A549 (cell line): ENCODE data around the gene CAMK4. TPM values are rescaled to one million over a fixed set of nuclear protein-coding genes. Genes with fewer than 3 reads are reported as not detected.

Experiments
- ATAC-seq, 2 experiments: fragments of 200-7000 bp in 1 of 2; fragments of >200 bp in 1 of 2; cut with Nextera tagmentation in 1 of 2; cut with Tn5 transposase in 1 of 2; 3 replicates each; pipeline versions ENCODE4 v1.8.0 to v1.9.1; 2018 to 2020; ENCODE audit warnings: mild to moderate bottlenecking in 1 of 2, moderate library complexity in 1 of 2
- CTCF ChIA-PET: fragments of 300-600 bp; sonication (Branson Sonifier 250); formaldehyde crosslinking; extraction: SDS; loops from one replicate; lab custom pipeline; 2021; ENCODE audit warnings: antibody characterized with exemption, inconsistent platforms; lab: Yijun Ruan, JAX
- POLR2A ChIA-PET: fragments of 350-600 bp; formaldehyde crosslinking; extraction: SDS; loops from one replicate; lab custom pipeline; 2021; ENCODE audit warnings: antibody characterized with exemption, inconsistent platforms; lab: Yijun Ruan, JAX
- DNase-seq, 2 experiments: peaks; one replicate each; pipeline versions ENCODE4 v3.0.0 to v3.0.0-alpha.2; 2011 to 2016; ENCODE audit warnings: low read depth in 1 of 2, low spot score in 1 of 2
- FAIRE-seq: peaks from 2 replicates; lab custom pipeline; 2011; peaks lifted over from hg19 to GRCh38; lab: Jason Lieb, UNC
- H3K27ac ChIP-seq, 2 experiments: fragments of >200 bp; sonication (Bioruptor Twin); formaldehyde crosslinking; 3 replicates each; pipeline ENCODE4 v1.5.1; 2016 to 2017
- H3K4me1 ChIP-seq: fragments of >200 bp; sonication (Bioruptor Twin); formaldehyde crosslinking; 3 replicates; pipeline ENCODE4 v1.6.1; 2016
- H3K4me2 ChIP-seq: fragments of >200 bp; sonication (Bioruptor Twin); formaldehyde crosslinking; 3 replicates; pipeline ENCODE4 v1.6.1; 2016
- H3K4me3 ChIP-seq: fragments of >200 bp; sonication (Bioruptor Twin); formaldehyde crosslinking; 3 replicates; pipeline ENCODE4 v1.5.1; 2016
- H3K9me3 ChIP-seq: fragments of >200 bp; sonication (Bioruptor Twin); formaldehyde crosslinking; 3 replicates; pipeline ENCODE4 v1.6.1; 2016
- BHLHE40 ChIP-seq: IDR thresholded peaks from 2 replicates; pipeline ENCODE4 v1.6.1; 2012; ENCODE audit warnings: low read depth, low read length, inconsistent platforms
- CBX2 ChIP-seq: fragments of 200-600 bp; sonication (generic); IDR thresholded peaks from 2 replicates; pipeline ENCODE4 v1.6.1; 2016; ENCODE audit warnings: low read depth, mild to moderate bottlenecking, borderline replicate concordance
- CBX8 ChIP-seq: fragments of 200-600 bp; sonication (generic); IDR thresholded peaks from 2 replicates; pipeline ENCODE4 v1.6.1; 2016
- CHD2 ChIP-seq: fragments of 150-350 bp; IDR thresholded peaks from 2 replicates; pipeline ENCODE4 v1.6.1; 2014; ENCODE audit warnings: low read length; ENCODE audit not compliant: partially characterized antibody
- CHD4 ChIP-seq: fragments of 200-600 bp; sonication (generic); IDR thresholded peaks from 2 replicates; pipeline ENCODE4 v1.6.1; 2016; ENCODE audit warnings: antibody characterized with exemption, mild to moderate bottlenecking, borderline replicate concordance
- FOXS1 ChIP-seq: fragments of 250-450 bp; sonication (Bioruptor Pico); IDR thresholded peaks from 2 replicates; pipeline ENCODE4 v1.5.0; 2020; ENCODE audit warnings: mild to moderate bottlenecking, moderate library complexity
- HOXA7 ChIP-seq: fragments of 250-450 bp; sonication (Bioruptor Pico); IDR thresholded peaks from 2 replicates; pipeline ENCODE4 v1.5.0; 2020; ENCODE audit warnings: mild to moderate bottlenecking, moderate library complexity
- JUN ChIP-seq, 2 experiments: fragments of >200 bp; sonication (Bioruptor Twin); formaldehyde crosslinking; IDR thresholded peaks; 2 replicates in 1 of 2; 3 replicates in 1 of 2; pipeline ENCODE4 v1.6.1; 2016 to 2017
- JUNB ChIP-seq: fragments of >200 bp; sonication (Bioruptor Twin); formaldehyde crosslinking; IDR thresholded peaks from 2 replicates; pipeline ENCODE4 v1.6.1; 2016
- KDM1A ChIP-seq: fragments of 200-600 bp; sonication (generic); IDR thresholded peaks from 2 replicates; pipeline ENCODE4 v1.6.1; 2016; ENCODE audit warnings: low read depth, mild to moderate bottlenecking
- MAFK ChIP-seq: fragments of 450-650 bp; IDR thresholded peaks from 2 replicates; pipeline ENCODE4 v1.6.1; 2014; ENCODE audit not compliant: partially characterized antibody
- NFE2L2 ChIP-seq: fragments of 150-350 bp; conservative IDR thresholded peaks from 2 replicates; pipeline ENCODE4 v1.6.1; 2014; ENCODE audit warnings: low read length
- NPAS2 ChIP-seq: fragments of 250-450 bp; sonication (Bioruptor Pico); IDR thresholded peaks from 2 replicates; pipeline ENCODE4 v1.8.0; 2022; ENCODE audit warnings: mild to moderate bottlenecking, moderate library complexity, borderline replicate concordance
- PHF8 ChIP-seq: fragments of 200-600 bp; sonication (generic); IDR thresholded peaks from 2 replicates; pipeline ENCODE4 v1.6.1; 2016; ENCODE audit warnings: low read depth, mild to moderate bottlenecking, antibody characterized with exemption, moderate library complexity, borderline replicate concordance
- RAD21 ChIP-seq, 2 experiments: fragments of >200 bp in 1 of 2; sonication (Bioruptor Twin) in 1 of 2; formaldehyde crosslinking in 1 of 2; IDR thresholded peaks in 1 of 2; conservative IDR thresholded peaks in 1 of 2; 2 replicates in 1 of 2; 3 replicates in 1 of 2; pipeline ENCODE4 v1.6.1; 2012 to 2018; ENCODE audit warnings: inconsistent platforms in 1 of 2
- RCOR1 ChIP-seq: fragments of 150-350 bp; IDR thresholded peaks from 2 replicates; pipeline ENCODE4 v1.6.1; 2014; ENCODE audit warnings: antibody characterized with exemption, low read length, low read depth
- RFX5 ChIP-seq: fragments of 450-650 bp; IDR thresholded peaks from 2 replicates; pipeline ENCODE4 v1.7.1; 2014; ENCODE audit warnings: antibody characterized with exemption, mild to moderate bottlenecking, moderate library complexity
- SREBF2 ChIP-seq: fragments of 450-650 bp; IDR thresholded peaks from 2 replicates; pipeline ENCODE4 v1.6.1; 2014; ENCODE audit warnings: mild to moderate bottlenecking, moderate library complexity
- TFCP2L1 ChIP-seq: fragments of 250-450 bp; sonication (Bioruptor Pico); IDR thresholded peaks from 2 replicates; pipeline ENCODE4 v1.5.0; 2021; ENCODE audit warnings: mild to moderate bottlenecking
- TP53 ChIP-seq: fragments of 250-450 bp; sonication (Bioruptor Pico); IDR thresholded peaks from 2 replicates; pipeline ENCODE4 v1.5.0; 2021; ENCODE audit warnings: mild to moderate bottlenecking, moderate library complexity
- ZNF302 ChIP-seq: fragments of 250-450 bp; sonication (Bioruptor Pico); IDR thresholded peaks from 2 replicates; pipeline ENCODE4 v1.9.0; 2021; ENCODE audit warnings: inconsistent platforms, mild to moderate bottlenecking, moderate library complexity
- WGBS: methylation state at CpG from one replicate; pipeline ENCODE4 v1.1.6; 2017; ENCODE audit errors: missing lambda C conversion rate; 5-methylcytosine and 5-hydroxymethylcytosine counted together
- polyA minus RNA-seq: library from RNA; depleted of rRNA, polyadenylated mRNA; stranded (reverse); fragments of >200 nt; gene quantifications from 2 replicates; pipeline ENCODE4 v1.2.3, GENCODE V29; 2011; rRNA and poly(A)+ RNA removed
- polyA plus RNA-seq, 4 experiments: library from polyadenylated mRNA; depleted of rRNA in 3 of 4; stranded (reverse); fragments of >200 nt; fragmentation: RNase III in 1 of 4; extraction: RNeasy Plus Mini Kit Qiagen cat#74134 plus additional on column Dnase treatment in 1 of 4; gene quantifications; 2 replicates in 3 of 4; 3 replicates in 1 of 4; pipeline ENCODE4 v1.2.3, GENCODE V29; 2011 to 2017
- TF ChIP-seq, protein P1 (sequence below): fragments of 250-450 bp; sonication (Bioruptor Pico); IDR thresholded peaks from 2 replicates; pipeline ENCODE4 v1.5.0; 2020; ENCODE audit warnings: low read depth, mild to moderate bottlenecking, moderate library complexity
- TF ChIP-seq, protein P2 (sequence below): IDR thresholded peaks from 2 replicates; pipeline ENCODE4 v1.6.1; 2012
- TF ChIP-seq, protein P3 (sequence below): fragments of >200 bp; sonication (Bioruptor Twin); formaldehyde crosslinking; IDR thresholded peaks from 2 replicates; pipeline ENCODE4 v1.6.1; 2016
- TF ChIP-seq, protein P4 (sequence below): fragments of 250-450 bp; sonication (Bioruptor Pico); IDR thresholded peaks from 2 replicates; pipeline ENCODE4 v1.5.0; 2021; ENCODE audit warnings: mild to moderate bottlenecking, moderate library complexity, borderline replicate concordance
- TF ChIP-seq, protein P5 (sequence below): fragments of 450-650 bp; IDR thresholded peaks from 2 replicates; pipeline ENCODE4 v1.6.1; 2014; ENCODE audit warnings: antibody characterized with exemption

Gene CAMK4
- polyA plus RNA-seq (2011; rRNA removed): 0.01 TPM in 1 of 2 replicates, not detected in the other
- not detected in 2 replicates for polyA plus RNA-seq (2012; cell fraction: cytosol; rRNA removed)
- polyA plus RNA-seq (2012; cell fraction: nucleus; rRNA removed): under 0.01 TPM in 1 of 2 replicates, not detected in the other
- 0.18 TPM in 1 of 3 replicates, not detected in the others for polyA plus RNA-seq (2017; fragmentation: RNase III; extraction: RNeasy Plus Mini Kit Qiagen cat#74134 plus additional on column Dnase treatment)
- polyA minus RNA-seq: 0.34 TPM in 1 of 2 replicates, not detected in the other

DNA sequence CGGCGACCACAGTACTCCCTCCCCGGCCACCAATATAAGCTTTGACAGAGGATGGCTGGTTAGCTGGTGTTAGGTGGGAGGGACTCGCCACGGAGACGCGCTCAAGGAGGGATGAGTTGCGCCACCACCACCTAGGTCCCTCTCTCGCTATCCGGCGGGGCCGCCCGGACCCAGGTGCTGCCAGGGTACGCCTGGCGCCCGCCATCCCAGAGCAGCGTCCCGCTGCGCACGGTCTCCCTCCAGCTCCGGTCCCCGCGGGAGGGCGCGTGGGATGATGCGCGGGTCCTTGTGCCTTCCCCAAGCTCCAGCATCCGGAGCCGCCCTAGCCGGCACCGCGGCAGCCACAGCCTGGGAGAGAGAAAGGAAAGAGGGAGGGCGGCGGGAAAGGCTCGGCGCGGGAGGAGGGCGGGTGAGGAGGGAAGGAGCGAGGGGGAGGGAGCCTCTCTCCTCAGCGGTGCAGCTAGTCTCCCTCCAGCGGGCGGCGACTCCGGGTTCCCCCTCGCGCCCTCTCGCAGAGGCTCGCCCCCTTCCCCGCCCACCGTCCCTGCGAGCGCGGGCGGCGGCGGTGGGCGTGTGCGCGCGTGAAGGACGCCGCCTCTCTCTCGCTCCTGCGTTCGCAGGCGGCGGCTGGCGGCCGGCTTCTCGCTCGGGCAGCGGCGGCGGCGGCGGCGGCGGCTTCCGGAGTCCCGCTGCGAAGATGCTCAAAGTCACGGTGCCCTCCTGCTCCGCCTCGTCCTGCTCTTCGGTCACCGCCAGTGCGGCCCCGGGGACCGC is at the start of gene CAMK4:
CAMK4 (plus strand) TSS at position 598 of the 774 bp plus-strand sequence; CDS start at position 698, 100 bp downstream.
- ATAC-seq (peak; percentile 83 to 90), DNase-seq (peak; percentile 18 to 42), FAIRE-seq (no peak)
- peaks cover 6% of the 10 kb centered on the region; the same call in 1 of the 3 replicates for H3K4me1 ChIP-seq
- H3K27ac ChIP-seq: peak within 1 kb of the TSS in 1 of 2 experiments; percentile 18; a peak in 1 of 6 replicates
- WGBS: no CpG with 5 or more reads among the region's 89 CpGs
- CTCF ChIA-PET: interaction anchor here (0.8 kb wide), 1 partner anchor 248 kb away, joined by 3 read pairs; no protein-coding TSS in a partner anchor
- H3K4me2 ChIP-seq: peak within 1 kb of the TSS; percentile 96
- TF ChIP-seq CBX2: no peak
- no peak for TF ChIP-seq CHD2
- no peak for TF ChIP-seq FOXS1 (CRISPR knock-in tag)
- no peak for TF ChIP-seq BHLHE40
- TF ChIP-seq PHF8: no peak
- TF ChIP-seq TFCP2L1 (CRISPR knock-in tag): no peak
- no peak for TF ChIP-seq ZNF302 (CRISPR knock-in tag)
- TF ChIP-seq SREBF2: no peak
- TF ChIP-seq, protein P1, sequence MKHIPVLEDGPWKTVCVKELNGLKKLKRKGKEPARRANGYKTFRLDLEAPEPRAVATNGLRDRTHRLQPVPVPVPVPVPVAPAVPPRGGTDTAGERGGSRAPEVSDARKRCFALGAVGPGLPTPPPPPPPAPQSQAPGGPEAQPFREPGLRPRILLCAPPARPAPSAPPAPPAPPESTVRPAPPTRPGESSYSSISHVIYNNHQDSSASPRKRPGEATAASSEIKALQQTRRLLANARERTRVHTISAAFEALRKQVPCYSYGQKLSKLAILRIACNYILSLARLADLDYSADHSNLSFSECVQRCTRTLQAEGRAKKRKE: no peak
- TF ChIP-seq CHD4: no peak
- TF ChIP-seq, protein P2, sequence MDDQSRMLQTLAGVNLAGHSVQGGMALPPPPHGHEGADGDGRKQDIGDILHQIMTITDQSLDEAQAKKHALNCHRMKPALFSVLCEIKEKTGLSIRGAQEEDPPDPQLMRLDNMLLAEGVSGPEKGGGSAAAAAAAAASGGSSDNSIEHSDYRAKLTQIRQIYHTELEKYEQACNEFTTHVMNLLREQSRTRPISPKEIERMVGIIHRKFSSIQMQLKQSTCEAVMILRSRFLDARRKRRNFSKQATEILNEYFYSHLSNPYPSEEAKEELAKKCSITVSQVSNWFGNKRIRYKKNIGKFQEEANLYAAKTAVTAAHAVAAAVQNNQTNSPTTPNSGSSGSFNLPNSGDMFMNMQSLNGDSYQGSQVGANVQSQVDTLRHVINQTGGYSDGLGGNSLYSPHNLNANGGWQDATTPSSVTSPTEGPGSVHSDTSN: no peak
- TF ChIP-seq, all 56 proteins: peak for 0
- Histone ChIP-seq H3K9me3 (no peaks in the 10 kb centered on the region), H3K4me3 (peak within 1 kb of the TSS; percentile 56)
- POLR2A ChIA-PET: no interaction called here

DNA sequence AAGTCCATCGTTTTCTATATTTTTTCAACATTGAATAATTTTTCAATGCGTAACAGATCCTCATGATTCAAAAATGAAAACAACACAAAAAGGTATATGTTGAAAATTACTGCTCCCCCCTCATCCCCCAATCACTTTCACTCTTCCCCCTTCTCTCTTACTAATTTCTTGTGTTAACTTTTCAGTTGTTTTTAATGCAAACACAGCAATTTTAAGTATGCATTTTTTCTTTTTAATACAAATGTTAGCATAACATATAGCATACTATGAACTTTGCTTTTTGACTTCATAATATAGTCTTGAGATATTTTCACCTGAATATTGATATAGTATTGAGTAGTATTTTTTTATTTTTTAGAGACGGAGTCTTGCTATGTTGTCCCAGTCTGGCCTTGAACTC is 41.1 kb upstream of the CAMK4 start:
- ChIA-PET CTCF (no interaction called here), POLR2A (interaction anchor here (0.7 kb wide), 1 partner anchor 23 kb away, joined by 4 read pairs; no protein-coding TSS in a partner anchor)
- FAIRE-seq (no peak), ATAC-seq (no peak), DNase-seq (no peak)
- Histone ChIP-seq H3K4me2 (no peak overlapping the region), H3K4me3 (no peak overlapping the region), H3K27ac (no peak overlapping the region), H3K9me3 (no peaks in the 10 kb centered on the region), H3K4me1 (no peaks in the 10 kb centered on the region)
- WGBS: 57% methylated on average over 3 of the region's 3 CpGs
- TF ChIP-seq MAFK: peak; percentile 81
- no peak for TF ChIP-seq NPAS2 (CRISPR knock-in tag)

DNA sequence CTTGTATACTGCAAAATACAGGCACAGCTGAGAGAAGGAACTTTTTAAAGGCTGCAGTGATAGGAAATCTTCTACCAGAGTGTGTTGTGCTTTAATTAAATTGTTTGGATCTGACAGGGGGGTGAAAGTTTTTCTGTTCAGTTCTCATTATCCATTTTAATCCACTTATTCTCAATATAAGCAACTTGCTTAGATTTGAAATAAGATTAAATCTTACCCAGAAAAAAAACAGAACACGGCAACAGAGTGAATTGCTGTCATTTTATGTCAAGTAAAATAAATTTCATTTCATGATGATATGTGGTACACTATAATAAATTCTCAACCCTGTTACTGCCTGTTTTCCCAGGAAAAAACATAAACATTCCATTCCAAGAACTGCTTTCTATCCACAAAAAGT is 37.1 kb upstream of the CAMK4 start:
- no peak overlapping the region for H3K4me3 ChIP-seq
- no peak for FAIRE-seq
- CTCF ChIA-PET: no interaction called here
- TF ChIP-seq RCOR1: no peak
- TF ChIP-seq HOXA7: no peak
- no peak for TF ChIP-seq TP53
- no peak for TF ChIP-seq NFE2L2
- no peak for TF ChIP-seq RFX5
- no peak for TF ChIP-seq JUN (IDR thresholded peaks at IDR 0.05)
- no peak for TF ChIP-seq RAD21 (conservative IDR thresholded peaks at IDR 0.05 in 1 of 2, IDR thresholded peaks at IDR 0.05 in 1 of 2)
- no peak for TF ChIP-seq TFCP2L1 (CRISPR knock-in tag)
- no peak for TF ChIP-seq KDM1A
- TF ChIP-seq, protein P3, sequence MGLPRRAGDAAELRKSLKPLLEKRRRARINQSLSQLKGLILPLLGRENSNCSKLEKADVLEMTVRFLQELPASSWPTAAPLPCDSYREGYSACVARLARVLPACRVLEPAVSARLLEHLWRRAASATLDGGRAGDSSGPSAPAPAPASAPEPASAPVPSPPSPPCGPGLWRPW: no peak
- no peak for TF ChIP-seq JUNB
- TF ChIP-seq, protein P4, sequence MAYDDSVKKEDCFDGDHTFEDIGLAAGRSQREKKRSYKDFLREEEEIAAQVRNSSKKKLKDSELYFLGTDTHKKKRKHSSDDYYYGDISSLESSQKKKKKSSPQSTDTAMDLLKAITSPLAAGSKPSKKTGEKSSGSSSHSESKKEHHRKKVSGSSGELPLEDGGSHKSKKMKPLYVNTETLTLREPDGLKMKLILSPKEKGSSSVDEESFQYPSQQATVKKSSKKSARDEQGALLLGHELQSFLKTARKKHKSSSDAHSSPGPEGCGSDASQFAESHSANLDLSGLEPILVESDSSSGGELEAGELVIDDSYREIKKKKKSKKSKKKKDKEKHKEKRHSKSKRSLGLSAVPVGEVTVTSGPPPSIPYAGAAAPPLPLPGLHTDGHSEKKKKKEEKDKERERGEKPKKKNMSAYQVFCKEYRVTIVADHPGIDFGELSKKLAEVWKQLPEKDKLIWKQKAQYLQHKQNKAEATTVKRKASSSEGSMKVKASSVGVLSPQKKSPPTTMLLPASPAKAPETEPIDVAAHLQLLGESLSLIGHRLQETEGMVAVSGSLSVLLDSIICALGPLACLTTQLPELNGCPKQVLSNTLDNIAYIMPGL (CRISPR knock-in tag): no peak
- TF ChIP-seq CBX8: no peak
- TF ChIP-seq, protein P5, sequence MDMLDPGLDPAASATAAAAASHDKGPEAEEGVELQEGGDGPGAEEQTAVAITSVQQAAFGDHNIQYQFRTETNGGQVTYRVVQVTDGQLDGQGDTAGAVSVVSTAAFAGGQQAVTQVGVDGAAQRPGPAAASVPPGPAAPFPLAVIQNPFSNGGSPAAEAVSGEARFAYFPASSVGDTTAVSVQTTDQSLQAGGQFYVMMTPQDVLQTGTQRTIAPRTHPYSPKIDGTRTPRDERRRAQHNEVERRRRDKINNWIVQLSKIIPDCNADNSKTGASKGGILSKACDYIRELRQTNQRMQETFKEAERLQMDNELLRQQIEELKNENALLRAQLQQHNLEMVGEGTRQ: no peak

More for the DNA sequence above, 37.1 kb upstream of the CAMK4 start:
- Histone ChIP-seq H3K4me2 (no peak overlapping the region), H3K9me3 (no peaks in the 10 kb centered on the region), H3K27ac (no peak overlapping the region), H3K4me1 (no peaks in the 10 kb centered on the region)
- POLR2A ChIA-PET: no interaction called here
- DNase-seq: no peak
- WGBS: 0% methylated on average over 1 of the region's 1 CpG
- ATAC-seq: no peak
